ENCODE results near the gene RAPH1.
"Not testable (repeated sequence)": the region's sequence is repeated elsewhere in the genome, so short reads cannot be mapped to it uniquely, and the experiment has no call there.

RAPH1 gene

DNA sequence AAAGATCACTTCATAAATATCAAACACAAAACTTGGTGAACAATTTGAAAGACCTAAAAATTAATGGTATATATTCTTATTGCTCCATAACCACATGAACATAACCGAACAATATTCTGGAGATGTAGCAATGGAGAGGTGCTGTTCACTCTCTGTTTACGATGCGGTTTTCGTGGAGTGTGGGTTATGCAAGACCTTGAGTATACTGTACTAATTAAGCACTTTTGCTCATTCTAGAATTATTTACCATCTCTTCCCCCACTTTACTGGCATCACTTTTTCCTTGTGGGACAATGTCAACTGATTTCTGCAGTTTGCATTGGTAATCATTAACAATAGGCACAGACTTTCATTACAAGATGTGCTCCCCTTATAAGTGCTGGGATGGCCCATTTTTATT, 97.6 kb downstream of the RAPH1 start:
- peak; percentile 52 to 54 for DNase-seq (ENCODE audit: low read depth in 2 of 2)

- no peak for DNase-seq (ENCODE audit: low read depth in 2 of 2)
Measured at GRCh38 chr2:203436496-203436895, 98.6 kb downstream of the RAPH1 start.

- DNase-seq (ENCODE audit: low read depth in 2 of 2) = no peak
Measured at GRCh38 chr2:203432811-203433210, 102.3 kb downstream of the RAPH1 start.

DNA sequence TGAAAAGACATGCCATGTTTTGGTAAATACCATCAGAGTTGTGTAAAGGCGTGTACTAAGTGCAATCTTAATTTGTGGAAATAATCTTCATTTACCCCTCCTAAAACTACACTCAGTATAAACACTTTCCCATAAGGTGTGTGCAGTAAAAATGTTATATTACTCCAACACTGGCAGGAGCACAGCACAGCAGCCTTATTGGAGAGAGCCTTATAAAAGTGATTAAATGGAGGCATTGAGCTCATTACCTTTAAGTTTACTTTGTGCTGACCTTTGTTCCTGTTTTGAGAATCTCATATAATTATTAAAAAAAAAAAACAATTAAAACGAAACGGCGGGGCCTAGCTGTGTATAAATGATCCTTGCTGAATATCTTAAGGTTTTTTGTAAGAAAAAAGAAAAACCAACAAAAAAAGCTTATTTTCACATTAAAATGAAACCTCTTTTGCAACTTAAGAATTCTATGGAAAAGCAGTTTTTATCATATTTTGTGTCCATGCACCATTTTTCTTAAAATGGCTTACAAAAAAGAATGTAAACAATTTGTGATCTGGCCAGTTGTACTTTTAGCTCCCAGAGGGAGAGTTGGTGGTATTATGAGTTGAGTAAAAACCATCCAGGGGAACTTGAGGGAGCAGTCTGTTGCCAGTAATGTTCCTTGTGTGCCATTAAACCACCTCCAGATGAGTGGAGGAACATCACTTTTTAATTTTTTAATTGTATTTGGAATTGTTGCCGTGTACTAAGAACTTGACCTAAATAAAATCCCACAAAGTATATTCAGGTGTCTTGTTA, 103.5 kb downstream of the RAPH1 start:
- no peak for DNase-seq (ENCODE audit: low read depth in 2 of 2)

- DNase-seq (ENCODE audit: low read depth in 2 of 2) = not testable (repeated sequence)
Measured at GRCh38 chr2:203429643-203430042, 105.5 kb downstream of the RAPH1 start.

GRCh38 chr2:203427061-203427460, 108.0 kb downstream of the RAPH1 start:
- DNase-seq (ENCODE audit: low read depth in 2 of 2) = peak; percentile 65 to 66

- DNase-seq (ENCODE audit: low read depth in 2 of 2) = no peak
Measured at GRCh38 chr2:203418271-203418670, 116.8 kb downstream of the RAPH1 start.

DNA sequence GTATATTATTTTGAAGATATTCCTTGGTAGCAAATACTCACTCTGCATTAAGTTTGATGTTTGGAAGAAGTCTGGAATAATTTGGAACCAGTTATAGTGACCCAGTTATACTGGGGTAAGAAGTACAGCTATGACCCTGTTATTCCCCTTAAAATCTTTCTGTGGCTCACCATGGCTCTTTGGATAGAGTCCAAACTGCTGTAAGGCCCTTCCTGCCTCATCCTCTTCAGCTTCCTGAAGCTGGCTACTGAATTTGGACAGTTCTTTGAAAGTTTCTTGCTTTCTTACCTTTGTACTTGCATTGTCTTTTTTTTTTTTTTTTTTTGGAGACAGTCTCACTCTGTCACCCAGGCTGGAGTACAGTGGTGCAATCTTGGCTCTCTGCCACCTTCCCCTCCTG, 121.3 kb downstream of the RAPH1 start:
- no peak for DNase-seq (ENCODE audit: low read depth in 2 of 2)

DNA sequence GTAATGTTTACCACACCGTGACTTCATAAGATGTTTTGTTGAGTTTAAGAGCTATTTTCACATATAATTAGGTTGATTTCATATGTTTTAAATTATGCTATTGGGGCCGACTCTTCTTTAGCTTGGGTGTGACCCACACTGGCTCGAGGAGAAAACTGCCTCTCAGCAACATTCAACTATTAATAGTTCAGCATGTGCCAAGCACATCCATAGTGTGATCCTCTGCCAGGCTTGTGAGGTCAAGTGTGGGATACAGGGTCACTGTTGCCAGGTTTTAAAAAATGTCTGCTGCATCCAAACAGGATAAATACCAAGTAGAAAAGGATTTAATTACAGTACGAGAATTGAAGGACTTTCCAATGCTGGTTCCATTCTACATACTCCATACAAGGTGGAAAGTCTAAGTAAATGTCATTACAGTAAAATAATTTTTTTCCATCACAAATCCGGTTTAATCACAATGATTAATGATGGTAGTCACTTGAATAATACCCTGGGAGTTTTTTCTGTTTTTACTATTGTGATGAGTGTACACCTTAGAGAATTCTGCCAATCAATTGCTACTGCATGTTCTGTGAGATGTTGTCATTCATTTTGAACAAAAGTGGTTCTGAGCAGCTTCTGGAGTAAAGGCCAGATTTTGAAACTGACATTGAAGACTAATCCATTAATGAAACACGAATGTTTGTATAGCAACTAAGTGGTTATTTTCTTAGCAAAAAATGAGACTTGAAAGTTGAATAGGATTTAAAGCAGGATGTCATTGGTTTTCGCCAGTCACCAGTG, 122.4 kb downstream of the RAPH1 start:
- no peak for DNase-seq (ENCODE audit: low read depth in 2 of 2)

DNA sequence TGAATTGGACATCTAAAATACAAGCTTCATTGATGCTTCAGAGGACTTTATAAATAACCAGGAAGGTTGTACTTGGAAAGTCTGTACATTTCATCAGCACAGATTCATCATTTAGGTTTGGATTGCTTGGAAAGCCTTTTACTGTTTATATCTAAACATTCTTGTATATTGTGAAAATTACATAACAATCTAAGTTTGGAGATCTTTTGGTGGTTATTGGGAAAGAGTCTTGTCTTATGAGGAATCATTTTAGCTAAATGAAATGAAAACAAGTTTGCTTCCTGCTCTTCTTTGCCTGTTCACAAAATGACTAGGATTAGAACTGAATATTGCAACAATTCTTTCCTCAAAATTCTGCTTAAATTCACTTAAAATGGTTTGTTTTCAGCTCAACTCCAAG, 127.6 kb downstream of the RAPH1 start:
- no peak for DNase-seq (ENCODE audit: low read depth in 2 of 2)

DNA sequence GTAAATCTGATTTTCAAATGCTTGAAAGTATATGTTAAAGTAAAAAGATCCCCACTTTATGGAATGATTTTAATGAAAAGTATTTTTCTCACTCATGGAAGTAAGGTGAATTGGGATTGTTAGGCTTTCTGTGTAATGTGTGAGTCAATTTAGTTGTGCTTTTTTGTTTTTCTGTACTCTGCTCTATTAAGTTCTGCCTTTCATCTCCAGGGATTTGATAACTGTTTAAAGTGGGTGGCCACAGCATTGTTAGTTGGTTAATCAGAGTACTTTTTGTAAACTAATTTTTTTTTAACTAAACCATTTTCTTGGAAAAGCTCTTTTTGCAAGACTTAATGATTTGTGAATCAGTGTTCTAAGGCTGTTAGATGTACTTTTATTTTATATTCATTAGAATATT, 130.1 kb downstream of the RAPH1 start:
- peak in 1 of 2 experiments; percentile 8 for DNase-seq (ENCODE audit: low read depth in 2 of 2)

DNA sequence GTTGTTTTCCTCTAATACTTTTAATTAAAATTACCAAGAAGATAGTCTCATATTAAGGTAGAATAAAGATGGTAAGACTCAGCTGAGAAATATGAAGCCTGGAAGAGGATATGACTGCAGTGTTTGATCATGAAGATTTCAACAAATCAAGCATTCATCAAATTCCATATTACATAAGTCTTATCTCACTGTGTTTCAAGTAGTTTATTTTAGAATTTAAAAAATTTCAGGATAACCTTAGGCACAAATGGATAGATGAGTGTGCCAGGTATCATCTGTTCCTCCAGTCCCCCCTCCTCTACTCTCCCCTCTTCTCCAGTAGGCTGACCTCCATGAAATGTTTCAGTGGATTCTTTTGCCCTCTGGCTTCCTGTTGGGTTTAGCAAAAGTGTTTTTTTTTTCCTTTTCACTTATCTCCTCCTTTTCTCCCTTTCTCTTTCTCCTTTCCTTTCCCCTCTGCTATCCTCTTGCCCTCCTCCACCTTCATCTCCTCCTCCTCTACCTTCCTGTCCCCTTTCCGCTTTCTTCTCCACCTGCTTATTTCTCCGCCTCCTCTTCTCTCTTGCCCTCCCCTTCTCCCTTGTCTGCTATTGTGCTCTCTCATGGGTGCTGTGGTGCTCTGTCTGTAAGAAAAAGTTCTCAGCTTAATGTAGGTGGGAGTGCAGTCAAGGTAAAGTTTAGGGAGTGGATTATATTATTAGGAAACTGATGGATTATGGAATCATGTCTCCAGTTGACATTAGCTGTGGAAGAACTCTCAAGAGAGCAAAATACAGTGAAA, 134.1 kb downstream of the RAPH1 start:
- no peak for DNase-seq (ENCODE audit: low read depth in 2 of 2)

DNA sequence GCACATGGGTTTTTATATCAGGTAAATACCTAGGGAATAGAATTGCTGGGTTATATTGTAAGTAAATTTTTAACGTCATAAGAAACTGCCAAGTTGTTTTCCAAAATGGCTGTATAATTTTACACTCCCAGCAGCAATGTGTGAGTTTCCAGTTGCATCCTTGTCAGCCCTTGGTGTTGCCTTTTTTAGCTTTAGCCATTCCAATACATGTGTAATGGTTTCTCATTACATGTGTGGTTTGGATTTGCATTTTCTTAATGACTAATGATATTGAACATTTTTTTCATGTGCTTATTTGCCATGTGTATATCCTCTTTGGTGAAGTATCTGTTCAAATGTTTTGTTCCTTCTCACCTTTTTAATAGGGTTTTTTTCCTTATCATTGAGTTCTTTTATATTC, 136.1 kb downstream of the RAPH1 start:
- DNase-seq (ENCODE audit: low read depth in 2 of 2) = no peak

- no peak for DNase-seq (ENCODE audit: low read depth in 2 of 2)
Measured at GRCh38 chr2:203396667-203397066, 138.4 kb downstream of the RAPH1 start.

DNA sequence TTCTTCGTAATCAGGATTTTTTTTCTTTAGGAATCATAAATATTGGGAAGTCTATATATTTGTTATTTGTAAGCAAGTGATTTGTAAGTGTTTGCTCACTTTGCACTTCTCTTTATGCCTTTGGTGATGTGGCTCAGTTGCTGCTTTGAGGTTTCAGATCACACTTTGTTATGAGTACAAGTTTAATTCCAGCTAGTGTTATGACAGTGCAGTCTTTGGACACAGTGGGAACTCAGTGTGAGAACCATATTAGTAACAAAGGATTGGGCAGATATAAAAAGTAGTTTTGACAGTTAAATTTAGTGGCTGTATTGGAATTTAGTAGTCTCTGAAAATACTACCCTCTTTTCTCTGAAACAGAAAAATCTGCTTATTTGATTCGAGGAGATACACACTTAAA, 139.2 kb downstream of the RAPH1 start:
- no peak for DNase-seq (ENCODE audit: low read depth in 2 of 2)

DNA sequence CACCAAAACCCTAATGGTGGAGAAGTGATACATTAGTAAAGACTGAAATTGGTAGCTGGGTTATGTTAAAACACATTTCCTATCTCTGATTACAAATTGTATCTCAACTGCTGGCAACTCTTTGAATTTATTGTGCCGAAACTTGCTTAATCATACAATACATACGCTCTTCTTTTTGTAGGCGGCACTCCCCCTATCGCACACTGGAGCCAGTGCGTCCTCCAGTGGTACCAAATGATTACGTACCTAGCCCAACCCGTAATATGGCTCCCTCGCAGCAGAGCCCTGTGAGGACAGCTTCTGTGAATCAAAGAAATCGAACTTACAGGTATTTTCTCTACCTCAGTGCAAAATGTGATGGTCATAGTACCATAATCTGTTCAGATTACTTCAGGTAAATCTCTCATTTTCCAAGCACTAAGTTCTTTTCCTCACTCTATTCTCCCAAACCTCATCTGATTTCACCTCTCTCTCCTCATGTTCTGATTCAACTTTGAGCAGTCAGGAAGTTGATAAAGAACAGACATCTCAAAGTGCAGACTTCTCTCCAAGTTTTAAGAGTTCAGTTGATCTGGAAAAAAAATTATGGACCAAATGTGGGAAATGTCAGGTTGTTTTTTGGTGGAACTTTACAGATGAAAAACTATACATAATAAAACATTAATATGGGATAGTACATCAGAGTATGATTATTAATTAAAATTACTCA, 140.4 kb downstream of the RAPH1 start:
- no peak for DNase-seq (ENCODE audit: low read depth in 2 of 2)

DNA sequence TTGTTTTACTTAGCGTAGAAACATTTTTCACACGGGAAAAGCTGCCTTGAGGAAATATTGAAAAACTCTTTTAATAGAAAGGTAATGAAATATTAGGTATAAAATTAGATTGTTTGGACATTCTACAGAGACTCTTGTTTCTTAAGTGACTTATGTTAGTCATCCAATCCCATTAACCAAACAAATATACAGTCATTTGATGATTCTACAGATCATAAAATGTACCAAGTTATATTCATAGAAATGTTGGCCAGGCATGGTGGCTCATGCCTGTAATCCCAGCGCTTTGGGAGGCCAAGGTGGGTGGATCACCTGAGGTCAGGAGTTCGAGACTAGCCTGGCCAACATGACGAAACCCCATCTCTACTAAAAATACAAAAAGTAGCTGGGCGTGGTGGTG, 146.9 kb downstream of the RAPH1 start:
- DNase-seq (ENCODE audit: low read depth in 2 of 2) = not testable (repeated sequence)

DNA sequence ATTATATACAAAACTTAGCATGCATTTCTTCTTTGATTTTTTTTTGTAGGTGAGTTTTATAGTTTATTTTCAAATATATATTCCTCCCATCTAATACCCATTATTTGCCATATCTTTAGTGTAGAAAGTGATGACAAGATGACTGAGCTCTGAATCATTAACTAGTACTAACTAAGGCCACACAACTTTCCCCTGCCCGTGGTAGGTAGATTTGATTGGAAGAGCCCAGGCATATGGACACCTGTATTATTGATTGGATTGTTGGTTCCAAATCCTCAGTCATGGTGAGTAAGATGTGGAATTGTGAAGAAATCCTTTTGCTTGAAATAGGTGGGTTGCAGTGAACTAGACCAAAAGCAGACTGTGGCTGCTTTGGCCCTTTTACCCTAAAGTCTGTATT, 152.1 kb downstream of the RAPH1 start:
- no peak for DNase-seq (ENCODE audit: low read depth in 2 of 2)

DNA sequence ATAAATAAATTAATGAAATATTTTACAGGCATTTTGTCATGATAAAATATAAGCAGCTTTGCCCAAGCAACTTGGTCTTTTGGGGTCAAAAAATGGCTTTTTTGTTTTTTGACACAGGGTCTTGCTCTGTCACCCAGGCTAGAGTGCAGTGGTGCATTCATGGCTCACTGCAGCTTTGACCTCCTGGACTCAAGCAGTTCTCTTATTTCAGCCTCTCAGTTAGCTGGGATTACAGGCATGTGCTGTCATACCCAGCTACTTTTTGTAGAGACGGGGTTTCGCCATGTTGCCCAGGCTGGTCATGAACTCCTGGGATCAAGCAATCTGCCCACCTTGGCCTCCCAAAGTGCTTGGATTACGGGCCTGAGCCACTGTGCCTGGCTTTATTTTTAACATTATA, 155.9 kb downstream of the RAPH1 start:
- no peak for DNase-seq (ENCODE audit: low read depth in 2 of 2)

DNA sequence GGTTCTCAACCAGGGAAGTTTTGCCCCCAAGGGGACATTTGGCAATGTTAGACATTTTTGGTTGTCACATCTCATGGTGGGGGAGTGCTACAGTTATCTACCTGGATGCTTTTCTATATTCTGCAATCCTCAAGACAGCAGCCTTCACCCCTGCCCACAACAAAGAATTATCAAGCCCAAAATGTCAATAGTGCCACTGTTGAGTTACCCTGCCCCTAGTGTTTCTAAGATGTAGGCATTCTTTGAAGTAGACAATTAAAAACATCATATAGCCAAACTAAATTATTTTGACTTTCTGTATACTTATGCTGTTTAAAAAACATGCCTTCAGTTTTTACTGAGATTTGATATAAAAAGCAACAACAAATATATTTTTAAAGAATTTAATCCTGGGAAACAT, 158.9 kb downstream of the RAPH1 start:
- DNase-seq (ENCODE audit: low read depth in 2 of 2) = no peak

GRCh38 chr2:203372706-203373105, 162.4 kb downstream of the RAPH1 start:
- not testable (repeated sequence) for DNase-seq (ENCODE audit: low read depth in 2 of 2)

Measured in fibroblast of skin of left quadriceps (primary cell).